ENCODE results near the gene FOXE3.
"Not testable (repeated sequence)": the region's sequence is repeated elsewhere in the genome, so short reads cannot be mapped to it uniquely, and the experiment has no call there.

FOXE3 gene

GRCh38 chr1:47450606-47451005 lies 34.5 kb downstream of the FOXE3 start:
- no peak for DNase-seq

- DNase-seq, result no peak
These were observed 36.3 kb downstream of the FOXE3 start for GRCh38 chr1:47452426-47452825.

- DNase-seq, result not testable (repeated sequence)
These were observed 37.8 kb downstream of the FOXE3 start for GRCh38 chr1:47453910-47454309.

- no peak for DNase-seq
These were observed 40.2 kb downstream of the FOXE3 start for GRCh38 chr1:47456250-47456649.

- not testable (repeated sequence) for DNase-seq
These were observed 41.5 kb downstream of the FOXE3 start for GRCh38 chr1:47457547-47457946.

GRCh38 chr1:47459253-47459788 lies 43.2 kb downstream of the FOXE3 start:
- DNase-seq, result no peak

- no peak for DNase-seq
These were observed 44.0 kb downstream of the FOXE3 start for GRCh38 chr1:47460040-47460439.

GRCh38 chr1:47460456-47460855 lies 44.4 kb downstream of the FOXE3 start:
- no peak for DNase-seq

GRCh38 chr1:47465605-47466004 lies 49.5 kb downstream of the FOXE3 start:
- no peak for DNase-seq

Data from activated CD4-positive, alpha-beta T cell treated with anti-CD3 and anti-CD28 coated beads, Interleukin-10, Interleukin-2, amounts not matched to agents 100 ng/mL and 50 ng/mL, durations not matched to agents 16 hours and 8 hours (primary cell).